IMR-90 (cell line): ENCODE data around the gene DLGAP4. TPM values are rescaled to one million over a fixed set of nuclear protein-coding genes. Genes with fewer than 3 reads are reported as not detected.

Source experiments
- ATAC-seq: fragments of 200-7000 bp; cut with Tn5 transposase; 2 replicates; pipeline ENCODE4 v1.9.1; 2020; ENCODE audit warnings: low read depth, mild to moderate bottlenecking, moderate library complexity
- BruUV-seq: library from RNA; stranded (reverse); fragments of 400-500 nt; replicated peaks from 2 replicates; lab custom pipeline; 2021; lab: Mats Ljungman, UMichigan
- CTCF ChIA-PET: fragments of 300-600 bp; formaldehyde crosslinking; extraction: SDS; loops from one replicate; lab custom pipeline; 2021; ENCODE audit warnings: antibody characterized with exemption; lab: Yijun Ruan, JAX
- POLR2A ChIA-PET: fragments of 300-600 bp; sonication (Branson Sonifier 250); formaldehyde crosslinking; loops from one replicate; lab custom pipeline; 2022; ENCODE audit warnings: antibody characterized with exemption; ENCODE audit not compliant: unreplicated experiment; lab: Charles Lee
- DNase-seq: peaks from one replicate; pipeline ENCODE4 v3.0.0; 2013
- H2AFZ ChIP-seq: replicated peaks from 2 replicates; pipeline ENCODE3; 2013; ENCODE audit warnings: low read length, mild to moderate bottlenecking; ENCODE audit not compliant: poor library complexity
- H2AK5ac ChIP-seq: 2 replicates; pipeline ENCODE4 v1.6.1; 2013; ENCODE audit warnings: low read depth, low read length, inconsistent platforms
- H2AK9ac ChIP-seq: replicated peaks from 2 replicates; pipeline ENCODE3; 2013; ENCODE audit warnings: mild to moderate bottlenecking, low read depth, low read length, moderate library complexity; ENCODE audit not compliant: poor library complexity
- H2BK120ac ChIP-seq: 2 replicates; pipeline ENCODE4 v1.6.1; 2013; ENCODE audit warnings: low read depth, low read length, inconsistent platforms
- H2BK15ac ChIP-seq: 3 replicates; pipeline ENCODE4 v1.6.1; 2013; ENCODE audit warnings: low read depth, low read length, inconsistent platforms
- H2BK20ac ChIP-seq: 2 replicates; pipeline ENCODE4 v1.6.1; 2013; ENCODE audit warnings: low read depth, mild to moderate bottlenecking, inconsistent platforms, low read length, moderate library complexity
- H2BK5ac ChIP-seq: 2 replicates; pipeline ENCODE4 v1.6.1; 2013; ENCODE audit warnings: mild to moderate bottlenecking, low read depth, low read length, inconsistent platforms; ENCODE audit not compliant: poor library complexity, severe bottlenecking
- H3K14ac ChIP-seq: replicated peaks from 2 replicates; pipeline ENCODE4 v1.6.1; 2013; ENCODE audit warnings: low read depth, low read length, inconsistent platforms
- H3K18ac ChIP-seq: 2 replicates; pipeline ENCODE4 v1.6.1; 2013; ENCODE audit warnings: low read depth, low read length, control low read depth
- H3K23ac ChIP-seq: 2 replicates; pipeline ENCODE4 v1.6.1; 2013; ENCODE audit warnings: low read depth, low read length, inconsistent platforms
- H3K27ac ChIP-seq: 2 replicates; pipeline ENCODE4 v1.5.1; 2013; ENCODE audit warnings: mild to moderate bottlenecking, control low read depth, low read length; ENCODE audit not compliant: insufficient read depth
- H3K27me3 ChIP-seq: 2 replicates; pipeline ENCODE4 v1.6.1; 2013; ENCODE audit warnings: low read length; ENCODE audit not compliant: control insufficient read depth, insufficient read depth
- H3K36me3 ChIP-seq: 2 replicates; pipeline ENCODE4 v1.6.1; 2013; ENCODE audit warnings: low read length, mixed read lengths; ENCODE audit not compliant: control insufficient read depth, insufficient read depth
- H3K4ac ChIP-seq: 2 replicates; pipeline ENCODE4 v1.6.1; 2013; ENCODE audit warnings: low read depth, low read length, inconsistent platforms
- H3K4me1 ChIP-seq: 2 replicates; pipeline ENCODE4 v1.6.1; 2013; ENCODE audit warnings: low read length, mixed read lengths; ENCODE audit not compliant: control insufficient read depth, insufficient read depth
- H3K4me2 ChIP-seq: 2 replicates; pipeline ENCODE4 v1.6.1; 2013; ENCODE audit warnings: low read depth, mild to moderate bottlenecking, control low read depth, low read length, moderate library complexity
- H3K4me3 ChIP-seq: 2 replicates; pipeline ENCODE4 v1.5.1; 2013; ENCODE audit warnings: low read depth, mild to moderate bottlenecking, control low read depth, low read length, moderate library complexity; ENCODE audit not compliant: insufficient read depth
- H3K56ac ChIP-seq: 2 replicates; pipeline ENCODE4 v1.6.1; 2013; ENCODE audit warnings: low read length, inconsistent platforms; ENCODE audit not compliant: insufficient read depth; ENCODE audit errors: extremely low read depth
- H3K79me1 ChIP-seq, 2 experiments: 2 replicates each; pipeline ENCODE4 v1.6.1; 2013; ENCODE audit warnings: low read length in 2 of 2, inconsistent platforms in 1 of 2, low read depth in 1 of 2
- H3K9ac ChIP-seq: 2 replicates; pipeline ENCODE4 v1.6.1; 2013; ENCODE audit warnings: low read depth, low read length, control low read depth
- H3K9me1 ChIP-seq: 2 replicates; pipeline ENCODE4 v1.6.1; 2013; ENCODE audit warnings: low read length, inconsistent platforms; ENCODE audit not compliant: insufficient read depth
- H3K9me3 ChIP-seq: 2 replicates; pipeline ENCODE4 v1.6.1; 2013; ENCODE audit warnings: low read length; ENCODE audit not compliant: control insufficient read depth, insufficient read depth
- H4K20me1 ChIP-seq: 2 replicates; pipeline ENCODE4 v1.6.1; 2013; ENCODE audit warnings: low read length, inconsistent platforms; ENCODE audit not compliant: insufficient read depth
- H4K5ac ChIP-seq: 2 replicates; pipeline ENCODE4 v1.6.1; 2013; ENCODE audit warnings: mild to moderate bottlenecking, low read depth, low read length, control low read depth
- H4K8ac ChIP-seq, 2 experiments: 2 replicates each; pipeline ENCODE4 v1.6.1; 2013; ENCODE audit warnings: low read depth in 2 of 2, low read length in 2 of 2, control low read depth in 1 of 2, inconsistent platforms in 1 of 2
- H4K91ac ChIP-seq: 2 replicates; pipeline ENCODE4 v1.6.1; 2013; ENCODE audit warnings: low read depth, low read length, inconsistent platforms; ENCODE audit not compliant: insufficient read depth
- CHD1 ChIP-seq: IDR thresholded peaks from 2 replicates; pipeline ENCODE4 v1.6.1; 2012; ENCODE audit warnings: low read depth, low read length, improper control_type of control experiment
- ELK1 ChIP-seq: fragments of 150-350 bp; IDR thresholded peaks from 2 replicates; pipeline ENCODE4 v1.6.1; 2016; ENCODE audit warnings: low read depth, mild to moderate bottlenecking, low read length, moderate library complexity, borderline replicate concordance
- MAFK ChIP-seq: IDR thresholded peaks from 2 replicates; pipeline ENCODE4 v1.6.1; 2012; ENCODE audit warnings: low read depth, low read length, improper control_type of control experiment
- MXI1 ChIP-seq: IDR thresholded peaks from 2 replicates; pipeline ENCODE4 v1.6.1; 2012; ENCODE audit warnings: low read depth, mild to moderate bottlenecking, low read length, moderate library complexity, borderline replicate concordance
- RAD21 ChIP-seq: IDR thresholded peaks from 2 replicates; pipeline ENCODE4 v1.6.1; 2012; ENCODE audit warnings: low read length, improper control_type of control experiment
- RCOR1 ChIP-seq: IDR thresholded peaks from 2 replicates; pipeline ENCODE4 v1.6.1; 2012; ENCODE audit warnings: mild to moderate bottlenecking, low read length, improper control_type of control experiment; ENCODE audit not compliant: insufficient replicate concordance
- RFX5 ChIP-seq: IDR thresholded peaks from 2 replicates; pipeline ENCODE4 v1.8.0; 2012; ENCODE audit warnings: low read depth, mild to moderate bottlenecking, low read length, moderate library complexity
- SMC3 ChIP-seq: fragments of 150-350 bp; IDR thresholded peaks from 2 replicates; pipeline ENCODE4 v1.6.1; 2016; ENCODE audit warnings: low read depth, mild to moderate bottlenecking, antibody characterized with exemption, low read length, moderate library complexity
- WGBS, 2 experiments: methylation state at CpG; one replicate each; pipeline versions ENCODE4 v1.1.5 to v1.1.7; 2013; ENCODE audit warnings: missing lambda C conversion rate in 2 of 2; ENCODE audit not compliant: insufficient read length in 1 of 2; ENCODE audit errors: extremely low coverage in 2 of 2; 5-methylcytosine and 5-hydroxymethylcytosine counted together
- dilution Hi-C: fragments of 300-500 bp; cut with HindIII; formaldehyde crosslinking; loops from one replicate; pipeline ENCODE4 v1.14.3; 2018; ENCODE audit warnings: low sequenced_read_pairs; ENCODE audit not compliant: unreplicated experiment
- in situ Hi-C: fragments of 300-500 bp; cut with MboI; formaldehyde crosslinking; loops from 3 replicates; pipeline ENCODE4 v1.14.3; 2019; ENCODE audit warnings: low sequenced_read_pairs, inconsistent platforms, mixed read lengths
- intact Hi-C: fragments of 100-400 bp; cut with micrococcal nuclease; formaldehyde crosslinking; loops from 2 replicates; pipeline ENCODE4 v1.10.0; 2022
- polyA plus RNA-seq, 3 experiments: library from polyadenylated mRNA; depleted of rRNA; stranded (reverse); fragments of >200 nt; gene quantifications; 2 replicates each; pipeline ENCODE4 v1.2.3, GENCODE V29; 2012; ENCODE audit warnings: low replicate concordance in 1 of 3
- total RNA-seq: library from RNA; depleted of rRNA; stranded (reverse); fragments of >200 nt; gene quantifications from 2 replicates; pipeline ENCODE4 v1.2.3, GENCODE V29; 2012
- TF ChIP-seq, protein P1 (sequence below): conservative IDR thresholded peaks from 2 replicates; pipeline ENCODE4 v1.5.1; 2012; ENCODE audit warnings: mild to moderate bottlenecking, low read depth, low read length, improper control_type of control experiment

Gene DLGAP4
- total and polyA plus RNA-seq, 2 of the 4 experiments (the other 2 are of a cell fraction) = 32.3 to 73.2 TPM

DNA sequence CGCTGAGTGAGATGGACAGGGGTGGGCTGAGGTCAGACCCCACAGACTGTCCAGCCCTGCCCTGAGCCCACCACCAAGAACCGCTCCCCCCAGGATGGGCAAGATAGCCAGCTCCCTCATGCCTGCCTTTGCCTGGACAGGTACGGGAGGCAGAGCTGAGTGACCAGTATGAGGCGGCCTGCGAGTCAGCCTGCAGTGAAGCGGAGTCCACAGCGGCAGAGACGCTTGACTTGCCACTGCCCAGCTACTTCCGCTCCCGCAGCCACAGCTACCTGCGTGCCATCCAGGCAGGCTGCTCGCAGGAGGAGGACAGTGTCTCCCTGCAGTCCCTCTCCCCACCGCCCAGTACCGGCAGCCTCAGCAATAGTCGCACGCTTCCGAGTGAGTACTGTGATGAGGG lies 140.4 kb downstream of the DLGAP4 start:
- no peaks in the 10 kb centered on the region for H3K36me3 ChIP-seq
- H4K20me1 ChIP-seq = no peaks in the 10 kb centered on the region
- H3K9me1 ChIP-seq = no peaks in the 10 kb centered on the region
- no peak overlapping the region for H3K4ac ChIP-seq
- H3K9ac ChIP-seq = no peak overlapping the region
- H3K27me3 ChIP-seq = peaks cover 28% of the 10 kb centered on the region
- no peak overlapping the region for H3K56ac ChIP-seq
- H2AFZ ChIP-seq = no peak overlapping the region
- H3K4me1 ChIP-seq = no peaks in the 10 kb centered on the region
- 0 out of 2 replicates have a peak, but pooled peaks cover 2% of the 10 kb centered on the region for H3K9me3 ChIP-seq
- no peak overlapping the region for H3K4me3 ChIP-seq
- no peak overlapping the region for H3K23ac ChIP-seq
- dilution Hi-C loops = no loop called here
- no peak overlapping the region for H4K91ac ChIP-seq
- no peak overlapping the region for H4K5ac ChIP-seq
- no peak overlapping the region for H2BK15ac ChIP-seq
- no peak overlapping the region for H4K8ac ChIP-seq
- POLR2A ChIA-PET = no interaction called here
- H2BK20ac ChIP-seq = no peak overlapping the region
- intact Hi-C loops = no loop called here
- no peak overlapping the region for H2AK5ac ChIP-seq
- no TSS peak for BruUV-seq
- H3K18ac ChIP-seq = no peak overlapping the region
- CTCF ChIA-PET = no interaction called here
- ATAC-seq (no peak), DNase-seq (no peak)
- WGBS, 2 experiments = 85% methylated on average over 5 of the region's 17 CpGs; no CpG with 5 or more reads in 1 of the 2 experiments
- no peaks in the 10 kb centered on the region for H3K79me1 ChIP-seq
- no peak overlapping the region for H2BK5ac ChIP-seq
- TF ChIP-seq MAFK (no peak), RFX5 (no peak), RAD21 (no peak), RCOR1 (no peak), SMC3 (no peak), ELK1 (no peak), MXI1 (no peak), CHD1 (no peak)
- TF ChIP-seq, protein P1, sequence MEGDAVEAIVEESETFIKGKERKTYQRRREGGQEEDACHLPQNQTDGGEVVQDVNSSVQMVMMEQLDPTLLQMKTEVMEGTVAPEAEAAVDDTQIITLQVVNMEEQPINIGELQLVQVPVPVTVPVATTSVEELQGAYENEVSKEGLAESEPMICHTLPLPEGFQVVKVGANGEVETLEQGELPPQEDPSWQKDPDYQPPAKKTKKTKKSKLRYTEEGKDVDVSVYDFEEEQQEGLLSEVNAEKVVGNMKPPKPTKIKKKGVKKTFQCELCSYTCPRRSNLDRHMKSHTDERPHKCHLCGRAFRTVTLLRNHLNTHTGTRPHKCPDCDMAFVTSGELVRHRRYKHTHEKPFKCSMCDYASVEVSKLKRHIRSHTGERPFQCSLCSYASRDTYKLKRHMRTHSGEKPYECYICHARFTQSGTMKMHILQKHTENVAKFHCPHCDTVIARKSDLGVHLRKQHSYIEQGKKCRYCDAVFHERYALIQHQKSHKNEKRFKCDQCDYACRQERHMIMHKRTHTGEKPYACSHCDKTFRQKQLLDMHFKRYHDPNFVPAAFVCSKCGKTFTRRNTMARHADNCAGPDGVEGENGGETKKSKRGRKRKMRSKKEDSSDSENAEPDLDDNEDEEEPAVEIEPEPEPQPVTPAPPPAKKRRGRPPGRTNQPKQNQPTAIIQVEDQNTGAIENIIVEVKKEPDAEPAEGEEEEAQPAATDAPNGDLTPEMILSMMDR = no peak
- no peak overlapping the region for H3K14ac ChIP-seq
- no peak overlapping the region for H2AK9ac ChIP-seq
- H3K27ac ChIP-seq = no peak overlapping the region
- no peak overlapping the region for H2BK120ac ChIP-seq
- in situ Hi-C loops = loop anchor here (25.0 kb wide), 1 partner anchor 459 kb away; no protein-coding TSS in a partner anchor
- no peak overlapping the region for H3K4me2 ChIP-seq
